ENCODE results near the gene PHF21A.

GRCh38 chr11:46044601-46045000 lies 76.7 kb downstream of the PHF21A start:
- no peak for TF ChIP-seq POLR2A (IDR thresholded peaks at IDR 0.05; ENCODE audit: low read depth, low read length)
- TF ChIP-seq CTCF (IDR thresholded peaks at IDR 0.05 in 2 of 3, conservative IDR thresholded peaks at IDR 0.05 in 1 of 3; ENCODE audit: control insufficient read depth in 2 of 3, extremely low read depth in 1 of 3, insufficient read depth in 1 of 3, low read depth in 3 of 3, low read length in 3 of 3), result no peak
- no peak for TF ChIP-seq ETV6 (conservative IDR thresholded peaks at IDR 0.05 in 1 of 2, IDR thresholded peaks at IDR 0.05 in 1 of 2; ENCODE audit: borderline replicate concordance in 1 of 2, low read depth in 1 of 2)
- no peak for TF ChIP-seq TARDBP (IDR thresholded peaks at IDR 0.05; ENCODE audit: borderline replicate concordance)
- TF ChIP-seq FOXK2 (IDR thresholded peaks at IDR 0.05), result no peak
- TF ChIP-seq YY1 (IDR thresholded peaks at IDR 0.05; ENCODE audit: low read depth, low read length), result no peak
- no peak for TF ChIP-seq POLR2AphosphoS5 (IDR thresholded peaks at IDR 0.05; ENCODE audit: low read length)
- no peak for TF ChIP-seq JUNB (IDR thresholded peaks at IDR 0.05)

Data from GM12878 (cell line).